ENCODE measurements around the gene VSIG8. TPM values are rescaled to one million over a fixed set of nuclear protein-coding genes. Genes with fewer than 3 reads are reported as not detected.

Gene VSIG8
- total and polyA plus RNA-seq, 2 donors (not counting 3 experiments of a cell fraction or from before 2014, with no cell fraction given) = not detected

GRCh38 chr1:159825564-159825963, 36.9 kb downstream of the VSIG8 start:
- H2AFZ ChIP-seq (ENCODE audit: low read depth, low read length) = no peak overlapping the region
- FAIRE-seq = no peak
- H3K79me2 ChIP-seq (ENCODE audit: control insufficient read depth, insufficient read depth, low read length) = no peaks in the 10 kb centered on the region
- H3K4me3 ChIP-seq (replicated peaks in 1 of 3; ENCODE audit: insufficient read depth in 1 of 3, low read depth in 1 of 3, low read length in 3 of 3) = no peak overlapping the region
- H3K9me3 ChIP-seq (replicated peaks; ENCODE audit: control insufficient read depth, insufficient read depth, low read length) = no peaks in the 10 kb centered on the region
- no peaks in the 10 kb centered on the region for H3K36me3 ChIP-seq (ENCODE audit: control insufficient read depth in 2 of 2, extremely low read depth in 1 of 2, insufficient read depth in 2 of 2, low read length in 2 of 2)
- intact Hi-C loops (cut with micrococcal nuclease) = no loop called here
- CTCF ChIA-PET = interaction anchor here (0.6 to 9.0 kb wide), 3 partner anchors 26 to 396 kb away, joined by 3 to 71 read pairs (median 3); no protein-coding TSS in a partner anchor
- H3K27ac ChIP-seq (ENCODE audit: insufficient read depth, low read depth, low read length) = no peak overlapping the region
- DNase-seq (ENCODE audit: low read depth, low spot score) = no peak
- no peak overlapping the region for H3K9ac ChIP-seq (replicated peaks; ENCODE audit: extremely low read depth, insufficient read depth, low read length)
- POLR2A ChIA-PET = no interaction called here
- TF ChIP-seq POLR2AphosphoS5 (IDR thresholded peaks at IDR 0.05; ENCODE audit: insufficient read depth, low read depth, low read length) = no peak
- TF ChIP-seq FOS (IDR thresholded peaks at IDR 0.05; ENCODE audit: borderline replicate concordance, insufficient read depth, low read length) = no peak
- no peak for TF ChIP-seq EZH2 (IDR thresholded peaks at IDR 0.05; ENCODE audit: borderline replicate concordance, low read depth, low read length, severe bottlenecking)
- TF ChIP-seq JUN (IDR thresholded peaks at IDR 0.05; ENCODE audit: borderline replicate concordance, insufficient read depth, insufficient read length, low read depth) = no peak
- no peak for TF ChIP-seq MYC (IDR thresholded peaks at IDR 0.05; ENCODE audit: low read depth, low read length)
- no peak for TF ChIP-seq GATA2 (IDR thresholded peaks at IDR 0.05; ENCODE audit: insufficient read depth, insufficient read length, low read depth, low read length)
- no peaks in the 10 kb centered on the region for H3K9me1 ChIP-seq (replicated peaks; ENCODE audit: control insufficient read depth, extremely low read depth, insufficient read depth, low read length)
- no peaks in the 10 kb centered on the region for H3K4me1 ChIP-seq (ENCODE audit: control insufficient read depth, extremely low read depth, insufficient read depth, low read length)
- H3K4me2 ChIP-seq (ENCODE audit: insufficient read depth, low read length) = no peak overlapping the region
- no peaks in the 10 kb centered on the region for H4K20me1 ChIP-seq (replicated peaks; ENCODE audit: control insufficient read depth, extremely low read depth, insufficient read depth, low read length)
- dilution Hi-C loops (cut with MboI; ENCODE audit: extremely low pct_ligation_motif_present, low sequenced_read_pairs) = no loop called here
- peaks cover 18 to 23% of the 10 kb centered on the region in 2 experiments for H3K27me3 ChIP-seq (ENCODE audit: control insufficient read depth in 2 of 2, insufficient read depth in 2 of 2, low read length in 2 of 2)
- BruUV-seq (replicated peaks) = no TSS peak

- Histone ChIP-seq H2AFZ (ENCODE audit: low read depth, low read length) (no peak overlapping the region), H3K79me2 (ENCODE audit: control insufficient read depth, insufficient read depth, low read length) (no peaks in the 10 kb centered on the region), H3K4me3 (replicated peaks in 1 of 3; ENCODE audit: insufficient read depth in 1 of 3, low read depth in 1 of 3, low read length in 3 of 3) (no peak overlapping the region), H4K20me1 (replicated peaks; ENCODE audit: control insufficient read depth, extremely low read depth, insufficient read depth, low read length) (no peaks in the 10 kb centered on the region), H3K9me3 (replicated peaks; ENCODE audit: control insufficient read depth, insufficient read depth, low read length) (no peaks in the 10 kb centered on the region), H3K4me1 (ENCODE audit: control insufficient read depth, extremely low read depth, insufficient read depth, low read length) (no peaks in the 10 kb centered on the region), H3K27me3 (ENCODE audit: control insufficient read depth in 2 of 2, insufficient read depth in 2 of 2, low read length in 2 of 2) (peaks cover 25 to 30% of the 10 kb centered on the region in 2 experiments), H3K4me2 (ENCODE audit: insufficient read depth, low read length) (no peak overlapping the region), H3K9me1 (replicated peaks; ENCODE audit: control insufficient read depth, extremely low read depth, insufficient read depth, low read length) (no peaks in the 10 kb centered on the region), H3K27ac (ENCODE audit: insufficient read depth, low read depth, low read length) (no peak overlapping the region), H3K36me3 (ENCODE audit: control insufficient read depth in 2 of 2, extremely low read depth in 1 of 2, insufficient read depth in 2 of 2, low read length in 2 of 2) (no peaks in the 10 kb centered on the region), H3K9ac (replicated peaks; ENCODE audit: extremely low read depth, insufficient read depth, low read length) (no peak overlapping the region)
- dilution Hi-C loops (cut with MboI; ENCODE audit: extremely low pct_ligation_motif_present, low sequenced_read_pairs) = no loop called here
- intact Hi-C loops (cut with micrococcal nuclease) = no loop called here
- no peak for DNase-seq (ENCODE audit: low read depth, low spot score)
- POLR2A ChIA-PET = no interaction called here
- CTCF ChIA-PET = interaction anchor here (1.1 kb wide), 1 partner anchor 24 kb away, joined by 3 read pairs; no protein-coding TSS in a partner anchor
- no peak for FAIRE-seq
- TF ChIP-seq, protein P1, sequence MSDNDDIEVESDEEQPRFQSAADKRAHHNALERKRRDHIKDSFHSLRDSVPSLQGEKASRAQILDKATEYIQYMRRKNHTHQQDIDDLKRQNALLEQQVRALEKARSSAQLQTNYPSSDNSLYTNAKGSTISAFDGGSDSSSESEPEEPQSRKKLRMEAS (IDR thresholded peaks at IDR 0.05; ENCODE audit: insufficient read depth, insufficient read length) = no peak
- TF ChIP-seq EZH2 (IDR thresholded peaks at IDR 0.05; ENCODE audit: borderline replicate concordance, low read depth, low read length, severe bottlenecking) = no peak
- TF ChIP-seq JUN (IDR thresholded peaks at IDR 0.05; ENCODE audit: borderline replicate concordance, insufficient read depth, insufficient read length, low read depth) = no peak
- TF ChIP-seq MYC (IDR thresholded peaks at IDR 0.05; ENCODE audit: low read depth, low read length) = no peak
- BruUV-seq (replicated peaks) = no TSS peak
Observed at GRCh38 chr1:159823406-159823805, 39.1 kb downstream of the VSIG8 start.
